K562 (cell line): Measurements from ENCODE around the gene PIGK. TPM values are rescaled to one million over a fixed set of nuclear protein-coding genes. Genes with fewer than 3 reads are reported as not detected.
A peak's percentile ranks its signal among the peaks of the same experiment; 100 is the strongest.

Experiments used
- ATAC-seq: fragments of 200-7000 bp; cut with Tn5 transposase; 3 replicates; pipeline ENCODE4 v1.9.1; 2020; ENCODE audit warnings: moderate library complexity
- BruUV-seq: library from RNA; stranded (reverse); fragments of 400-500 nt; replicated peaks from 2 replicates; lab custom pipeline; 2021; lab: Mats Ljungman, UMichigan
- CTCF ChIA-PET: fragments of 300-600 bp; formaldehyde crosslinking; extraction: SDS; loops from one replicate; lab custom pipeline; 2021; ENCODE audit warnings: low intra/inter-chr PET ratio; lab: Yijun Ruan, JAX
- POLR2A ChIA-PET: fragments of 300-600, 350-650 bp; sonication (Branson Sonifier 250); formaldehyde crosslinking; extraction: SDS; loops from one replicate; lab custom pipeline; 2021; ENCODE audit warnings: antibody characterized with exemption, inconsistent platforms; lab: Yijun Ruan, JAX
- DNase-seq, 4 experiments: peaks; one replicate each; pipeline versions ENCODE4 v3.0.0 to v3.0.0-alpha.2; 2011 to 2018; ENCODE audit warnings: low spot score in 3 of 4, mixed read lengths in 3 of 4; ENCODE audit errors: extremely low read depth in 1 of 4
- FAIRE-seq: peaks from 2 replicates; lab custom pipeline; 2011; peaks lifted over from hg19 to GRCh38; lab: Jason Lieb, UNC
- H2AFZ ChIP-seq: 2 replicates; pipeline ENCODE4 v1.6.0; 2011; ENCODE audit warnings: low read depth, low read length, control low read depth, inconsistent platforms
- H3K27ac ChIP-seq: fragments of 200-600 bp; 3 replicates; pipeline ENCODE4 v1.8.0; 2011; ENCODE audit warnings: low read depth, mild to moderate bottlenecking, control low read depth, inconsistent platforms, low read length, moderate library complexity, mixed read lengths; ENCODE audit errors: extremely low read depth
- H3K27me3 ChIP-seq, 2 experiments: fragments of 300-600 bp in 1 of 2; 2 replicates in 1 of 2; 3 replicates in 1 of 2; pipeline versions ENCODE4 v1.6.0 to v1.8.0; 2011; ENCODE audit warnings: inconsistent platforms in 2 of 2, low read length in 2 of 2, mild to moderate bottlenecking in 1 of 2, mixed read lengths in 1 of 2, moderate library complexity in 1 of 2; ENCODE audit not compliant: control insufficient read depth in 2 of 2, insufficient read depth in 2 of 2
- H3K36me3 ChIP-seq: fragments of 300-600 bp; 3 replicates; pipeline ENCODE4 v1.8.0; 2011; ENCODE audit warnings: mild to moderate bottlenecking, low read length, inconsistent platforms; ENCODE audit not compliant: control insufficient read depth, insufficient read depth
- H3K4me1 ChIP-seq, 2 experiments: fragments of 200-600 bp in 1 of 2; replicated peaks in 1 of 2; 2 replicates in 1 of 2; 3 replicates in 1 of 2; pipeline versions ENCODE4 v1.5.1 to v1.8.0; 2011; ENCODE audit warnings: inconsistent platforms in 2 of 2, low read length in 2 of 2, mild to moderate bottlenecking in 1 of 2, mixed read lengths in 1 of 2, moderate library complexity in 1 of 2; ENCODE audit not compliant: control insufficient read depth in 2 of 2, insufficient read depth in 2 of 2
- H3K4me2 ChIP-seq: 2 replicates; pipeline ENCODE4 v1.6.1; 2011; ENCODE audit warnings: low read length, control low read depth, inconsistent platforms, mixed read lengths; ENCODE audit not compliant: insufficient read depth
- H3K4me3 ChIP-seq: fragments of 200-600 bp; sonication (generic), shearing (Covaris generic); 2 replicates; pipeline ENCODE4 v1.5.1; 2016; ENCODE audit warnings: control low read depth, inconsistent platforms
- H3K79me2 ChIP-seq: fragments of 200-600 bp; 3 replicates; pipeline ENCODE4 v1.8.0; 2011; ENCODE audit warnings: low read length, inconsistent platforms; ENCODE audit not compliant: control insufficient read depth, insufficient read depth
- H3K9ac ChIP-seq, 2 experiments: 2 replicates each; pipeline versions ENCODE4 v1.6.0 to v1.6.1; 2011; ENCODE audit warnings: low read depth in 2 of 2, low read length in 2 of 2, control low read depth in 1 of 2, inconsistent platforms in 1 of 2, mild to moderate bottlenecking in 1 of 2, mixed read lengths in 1 of 2; ENCODE audit not compliant: insufficient read depth in 1 of 2
- H3K9me1 ChIP-seq: one replicate; pipeline ENCODE4 v1.6.0; 2011; ENCODE audit warnings: inconsistent platforms, mild to moderate bottlenecking, low read length, moderate library complexity; ENCODE audit not compliant: control insufficient read depth, insufficient read depth
- H3K9me3 ChIP-seq: replicated peaks from 2 replicates; pipeline ENCODE4 v1.5.1; 2011; ENCODE audit warnings: low read depth, low read length, inconsistent platforms; ENCODE audit not compliant: control insufficient read depth, insufficient read depth
- H4K20me1 ChIP-seq: replicated peaks from 2 replicates; pipeline ENCODE4 v1.6.1; 2011; ENCODE audit warnings: low read length, inconsistent platforms, mixed read lengths; ENCODE audit not compliant: control insufficient read depth, insufficient read depth
- C11orf30 ChIP-seq: fragments of 450-650 bp; IDR thresholded peaks from 2 replicates; pipeline ENCODE4 v1.6.1; 2016; ENCODE audit warnings: low read depth, mild to moderate bottlenecking
- LEF1 ChIP-seq: fragments of 450-650 bp; IDR thresholded peaks from 2 replicates; pipeline ENCODE4 v1.6.1; 2016; ENCODE audit warnings: mild to moderate bottlenecking
- MAFG ChIP-seq: fragments of 450-650 bp; conservative IDR thresholded peaks from 2 replicates; pipeline ENCODE4 v1.6.1; 2016; ENCODE audit warnings: missing genetic modification characterization, missing compliant biosample characterization
- MAFK ChIP-seq: IDR thresholded peaks from 2 replicates; pipeline ENCODE4 v1.6.1; 2011; ENCODE audit warnings: low read length, improper control_type of control experiment
- MTF1 ChIP-seq: fragments of 250-450 bp; sonication (Bioruptor Pico); IDR thresholded peaks from 2 replicates; pipeline ENCODE4 v1.9.0; 2021; ENCODE audit warnings: moderate library complexity, mild to moderate bottlenecking, inconsistent platforms, borderline replicate concordance
- PHF8 ChIP-seq: fragments of 200-600 bp; sonication (generic); IDR thresholded peaks from 2 replicates; pipeline ENCODE4 v1.6.1; 2012; ENCODE audit warnings: mixed run types, mild to moderate bottlenecking, inconsistent platforms, low read length, moderate library complexity, borderline replicate concordance
- PYGO2 ChIP-seq: fragments of 450-650 bp; IDR thresholded peaks from 2 replicates; pipeline ENCODE4 v1.6.1; 2016; ENCODE audit warnings: mild to moderate bottlenecking, missing genetic modification characterization, moderate library complexity, missing compliant biosample characterization
- SRSF1 ChIP-seq: fragments of 200-400 bp; formaldehyde crosslinking; IDR thresholded peaks from 2 replicates; pipeline ENCODE4 v1.6.1; 2017; ENCODE audit warnings: mild to moderate bottlenecking, low read depth, low read length, moderate library complexity
- ZNF316 ChIP-seq: fragments of 450-650 bp; IDR thresholded peaks from 2 replicates; pipeline ENCODE4 v1.6.1; 2016
- in situ Hi-C: fragments of 300-500 bp; cut with MboI; formaldehyde crosslinking; loops from 4 replicates; pipeline ENCODE4 v1.15.0; 2018; ENCODE audit warnings: inconsistent platforms, mixed read lengths
- intact Hi-C: fragments of 100-400 bp; cut with micrococcal nuclease; formaldehyde crosslinking; loops from 2 replicates; pipeline ENCODE4 v1.14.2; 2022
- polyA plus RNA-seq, 8 experiments: library from polyadenylated mRNA; depleted of rRNA in 4 of 8; stranded (reverse) in 5 of 8; unstranded in 3 of 8; fragments of >200 nt; fragmentation: Nextera tagmentation in 2 of 8; fragmentation: Illumina TruSeq in 1 of 8; extraction: Ambion mirVana in 2 of 8; extraction: Trizol in 1 of 8; gene quantifications; 2 replicates each; pipeline versions ENCODE4 v1.2.1 to v1.2.3, GENCODE V29; 2011 to 2014; ENCODE audit warnings: inconsistent platforms in 1 of 8, missing spikeins in 1 of 8
- total RNA-seq, 7 experiments: library from RNA; depleted of rRNA in 6 of 7; stranded (reverse); fragments of >200 nt in 6 of 7; fragmentation: Illumina TruSeq in 2 of 7; extraction: Trizol in 2 of 7; gene quantifications; 2 replicates each; pipeline versions ENCODE4 v1.2.1 to v1.2.3, GENCODE V29; 2011 to 2021; ENCODE audit warnings: low replicate concordance in 1 of 7
- TF ChIP-seq, protein P1 (sequence below): IDR thresholded peaks from 2 replicates; pipeline ENCODE4 v1.6.1; 2011; ENCODE audit not compliant: insufficient read length; ENCODE audit errors: extremely low read depth

PIGK gene
- total and polyA plus RNA-seq, 9 of the 15 experiments (the other 6 are each of a cell fraction or from before 2014, with no cell fraction given): 15.7 to 59.5 (median 29.9) TPM

DNA sequence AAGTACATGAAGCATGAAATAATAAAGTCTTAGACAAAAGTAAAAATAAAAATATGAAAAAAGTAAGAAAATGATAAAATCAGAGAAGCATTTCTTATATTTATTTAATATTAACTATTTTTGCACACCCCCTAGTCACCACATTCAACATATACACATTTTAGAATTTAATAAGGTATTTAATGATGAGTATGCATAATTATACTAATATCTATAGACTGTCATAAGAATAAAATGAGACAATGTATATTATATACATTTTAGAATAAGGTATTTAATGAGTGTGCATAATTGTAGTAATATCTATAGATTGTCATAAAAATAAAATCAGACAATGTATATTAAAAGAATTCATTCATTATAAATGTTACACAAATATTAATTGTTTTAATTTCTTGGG, 18.9 kb downstream of the PIGK start:
- ChIA-PET CTCF (no interaction called here), POLR2A (no interaction called here)
- Histone ChIP-seq H3K27ac (no peak overlapping the region), H2AFZ (no peak overlapping the region), H3K79me2 (no peaks in the 10 kb centered on the region), H3K9me3 (no peaks in the 10 kb centered on the region), H3K4me3 (no peak overlapping the region), H3K4me2 (no peak overlapping the region), H3K4me1 (no peaks in the 10 kb centered on the region), H3K27me3 (no peaks in the 10 kb centered on the region), H4K20me1 (no peaks in the 10 kb centered on the region), H3K9ac (no peak overlapping the region), H3K9me1 (no peaks in the 10 kb centered on the region), H3K36me3 (no peaks in the 10 kb centered on the region)
- intact Hi-C loops (no loop called here), in situ Hi-C loops (no loop called here)
- no peak for DNase-seq
- ATAC-seq: no peak
- FAIRE-seq: no peak
- BruUV-seq: no TSS peak
- TF ChIP-seq MAFG: peak; percentile 39; the same call in 1 of the 2 replicates
- TF ChIP-seq PHF8: no peak
- no peak for TF ChIP-seq LEF1
- peak; percentile 73 for TF ChIP-seq C11orf30
- TF ChIP-seq PYGO2 (tag): no peak
- peak; percentile 24; the same call in 1 of the 2 replicates for TF ChIP-seq MAFK
- TF ChIP-seq, protein P1, sequence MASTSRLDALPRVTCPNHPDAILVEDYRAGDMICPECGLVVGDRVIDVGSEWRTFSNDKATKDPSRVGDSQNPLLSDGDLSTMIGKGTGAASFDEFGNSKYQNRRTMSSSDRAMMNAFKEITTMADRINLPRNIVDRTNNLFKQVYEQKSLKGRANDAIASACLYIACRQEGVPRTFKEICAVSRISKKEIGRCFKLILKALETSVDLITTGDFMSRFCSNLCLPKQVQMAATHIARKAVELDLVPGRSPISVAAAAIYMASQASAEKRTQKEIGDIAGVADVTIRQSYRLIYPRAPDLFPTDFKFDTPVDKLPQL: no peak
- no peak for TF ChIP-seq MTF1 (CRISPR knock-in tag)
- TF ChIP-seq SRSF1: no peak
- TF ChIP-seq ZNF316: peak; percentile 92
